NAMALWA (cell line): Measurements from ENCODE around the gene DQX1.
A peak's percentile ranks its signal among the peaks of the same experiment; 100 is the strongest.

Source experiments
- DNase-seq: peaks from one replicate; pipeline ENCODE4 v3.0.0-alpha.2; 2015; ENCODE audit warnings: low spot score

Gene DQX1

GRCh38 chr2:74532222-74532621 is 6.2 kb upstream of the DQX1 start:
- DNase-seq: peak; percentile 71

- no peak for DNase-seq
Observed at GRCh38 chr2:74531666-74532065, 5.6 kb upstream of the DQX1 start.

- DNase-seq: peak; percentile 55
Observed at GRCh38 chr2:74530239-74531187, 4.5 kb upstream of the DQX1 start.

GRCh38 chr2:74529357-74530238 is 3.6 kb upstream of the DQX1 start, which contains the start of the genes AUP1 and HTRA2:
Gene AUP1 (minus strand): TSS chr2:74529706. CDS start chr2:74529629, 77 bp downstream.
Gene HTRA2 (plus strand): TSS chr2:74529933. CDS start chr2:74530007, 74 bp downstream.
- peak; percentile 96 for DNase-seq

- peak; percentile 59 for DNase-seq
Observed at GRCh38 chr2:74528600-74529356, 2.7 kb upstream of the DQX1 start.

- no peak for DNase-seq
Observed at GRCh38 chr2:74527741-74528140, 1.7 kb upstream of the DQX1 start.

GRCh38 chr2:74526649-74527230 is 709 bp upstream of the DQX1 start:
- DNase-seq: no peak

- no peak for DNase-seq
Observed at GRCh38 chr2:74524955-74525716, 895 bp downstream of the DQX1 start.

- no peak for DNase-seq
Observed at GRCh38 chr2:74524005-74524404, 2.0 kb downstream of the DQX1 start.

GRCh38 chr2:74522516-74522915 is 3.5 kb downstream of the DQX1 start:
- DNase-seq: no peak

GRCh38 chr2:74516650-74517049 is 9.4 kb downstream of the DQX1 start:
- DNase-seq: no peak

- no peak for DNase-seq
Observed at GRCh38 chr2:74515981-74516633, 9.9 kb downstream of the DQX1 start.

- no peak for DNase-seq
Observed at GRCh38 chr2:74515271-74515980, 10.6 kb downstream of the DQX1 start.

GRCh38 chr2:74514368-74515270 is 11.4 kb downstream of the DQX1 start, which contains the start of gene TLX2:
Gene TLX2 (plus strand): TSS chr2:74514450. CDS start chr2:74514807, 357 bp downstream.
- DNase-seq: no peak

GRCh38 chr2:74513605-74514367 is 12.2 kb downstream of the DQX1 start:
- no peak for DNase-seq

GRCh38 chr2:74512744-74513604 is 13.1 kb downstream of the DQX1 start:
- DNase-seq: no peak
